GM12801 (cell line): ENCODE data around the gene CECR2.

ENCODE experiments used
- CTCF ChIP-seq: IDR thresholded peaks from one replicate; pipeline ENCODE4 v1.5.1; 2011; ENCODE audit warnings: control low read depth; ENCODE audit not compliant: insufficient read length; ENCODE audit errors: extremely low read depth

The CECR2 gene

DNA sequence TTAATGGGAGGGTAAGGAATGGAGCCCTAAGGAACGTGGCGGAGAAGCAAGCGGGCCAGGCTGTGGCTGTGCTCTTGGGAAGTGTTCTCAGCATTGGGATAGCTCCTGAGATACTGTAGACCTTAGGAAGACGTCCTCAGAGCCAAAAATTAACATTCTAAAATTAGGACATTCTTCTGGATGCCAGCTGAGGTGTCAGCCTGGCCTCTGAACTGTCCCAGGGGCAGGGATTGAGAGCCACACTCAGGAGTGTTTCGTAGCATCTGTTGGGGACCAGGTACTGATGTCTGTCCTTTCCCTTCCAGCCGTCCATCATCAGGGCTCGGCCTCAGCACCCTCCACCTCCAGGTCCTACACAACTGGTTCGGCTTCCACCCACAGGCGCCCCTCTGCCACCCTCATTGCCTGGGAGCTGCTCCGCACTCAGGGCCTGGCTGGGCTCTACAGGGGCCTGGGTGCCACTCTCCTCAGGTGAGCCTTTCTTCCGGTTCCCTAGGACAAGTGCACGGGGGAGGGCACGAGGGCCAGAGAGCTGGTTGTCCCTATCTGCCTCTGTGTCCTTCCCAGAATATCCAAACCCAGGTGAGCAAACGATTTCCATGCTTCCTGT is 217.7 kb downstream of the CECR2 start:
- no peak for TF ChIP-seq CTCF

- TF ChIP-seq CTCF: no peak
Measured at GRCh38 chr22:17587629-17588028, 218.4 kb downstream of the CECR2 start.

GRCh38 chr22:17588606-17589005 is 219.3 kb downstream of the CECR2 start:
- TF ChIP-seq CTCF: no peak

GRCh38 chr22:17589810-17590375 is 220.6 kb downstream of the CECR2 start:
- TF ChIP-seq CTCF: no peak

DNA sequence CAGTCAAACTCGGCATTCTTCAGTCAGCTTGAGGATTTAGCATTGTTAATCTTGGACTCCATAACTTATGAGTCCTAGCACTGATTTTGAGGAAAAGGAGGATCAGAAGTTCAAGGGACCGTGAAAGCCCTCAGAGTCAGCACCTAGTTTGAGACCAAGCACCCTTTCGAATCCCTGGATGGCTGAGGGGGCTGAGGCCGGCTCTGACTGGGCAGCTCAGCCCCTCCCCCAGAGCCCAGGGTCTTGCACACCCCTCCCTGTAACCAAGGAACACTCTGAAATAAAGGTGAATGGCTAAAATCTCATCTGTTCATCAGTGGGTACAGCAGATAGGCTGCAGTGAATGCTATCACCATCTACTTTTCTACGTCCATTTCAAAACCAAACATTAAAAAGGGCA is 221.3 kb downstream of the CECR2 start:
- TF ChIP-seq CTCF: no peak

- TF ChIP-seq CTCF: no peak
Measured at GRCh38 chr22:17592201-17592600, 222.9 kb downstream of the CECR2 start.

GRCh38 chr22:17596226-17596625 is 227.0 kb downstream of the CECR2 start:
- TF ChIP-seq CTCF: no peak
